Astrocyte (in vitro differentiated cells and primary cell): ENCODE measurements around the gene ASB4.

Source experiments
- CTCF ChIP-seq: IDR thresholded peaks from 2 replicates; pipeline ENCODE4 v1.5.1; 2011; ENCODE audit warnings: low read depth, mild to moderate bottlenecking, inconsistent platforms, low read length, moderate library complexity; ENCODE audit not compliant: insufficient read depth
- EZH2 ChIP-seq: IDR thresholded peaks from 2 replicates; pipeline ENCODE4 v1.6.1; 2012; ENCODE audit warnings: mild to moderate bottlenecking, low read length, inconsistent platforms; ENCODE audit not compliant: insufficient read depth

- TF ChIP-seq CTCF: no peak
- TF ChIP-seq EZH2: no peak
Measured at GRCh38 chr7:95485391-95486123, at the start of gene ASB4.
